Fibroblast of pulmonary artery (primary cell): ENCODE results near the gene PSMA3.

Experiments used
- DNase-seq: peaks from one replicate; pipeline ENCODE4 v3.0.0-alpha.2; 2010; ENCODE audit warnings: low read depth
- H3K4me3 ChIP-seq: replicated peaks from 2 replicates; pipeline ENCODE4 v1.5.1; 2011; ENCODE audit warnings: low read depth, mild to moderate bottlenecking, control low read depth, low read length, moderate library complexity
- TF ChIP-seq, protein P1 (sequence below): IDR thresholded peaks from 2 replicates; pipeline ENCODE4 v1.5.1; 2011; ENCODE audit warnings: mild to moderate bottlenecking, control low read depth, low read length, inconsistent platforms; ENCODE audit errors: missing control alignments

Gene PSMA3

DNA sequence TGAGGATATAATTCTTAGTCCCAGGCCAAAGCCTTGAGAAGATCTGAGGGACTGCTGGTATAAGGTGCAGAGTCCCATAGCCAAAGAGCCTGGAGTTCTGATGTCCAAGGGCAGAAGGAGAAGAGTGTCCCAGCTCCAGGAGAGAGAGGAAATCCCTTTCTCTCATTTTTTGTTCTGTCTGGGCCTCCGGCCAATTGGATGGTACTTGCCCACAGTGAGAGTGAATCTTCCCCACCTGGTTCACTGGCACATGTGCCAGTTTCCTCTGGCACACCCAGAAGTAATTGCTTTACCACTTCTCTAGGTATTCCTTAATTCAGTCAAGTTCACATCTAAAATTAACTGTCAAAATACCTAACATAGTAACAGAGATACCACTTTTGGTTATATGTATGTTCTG lies 69.1 kb downstream of the PSMA3 start:
- TF ChIP-seq, protein P1, sequence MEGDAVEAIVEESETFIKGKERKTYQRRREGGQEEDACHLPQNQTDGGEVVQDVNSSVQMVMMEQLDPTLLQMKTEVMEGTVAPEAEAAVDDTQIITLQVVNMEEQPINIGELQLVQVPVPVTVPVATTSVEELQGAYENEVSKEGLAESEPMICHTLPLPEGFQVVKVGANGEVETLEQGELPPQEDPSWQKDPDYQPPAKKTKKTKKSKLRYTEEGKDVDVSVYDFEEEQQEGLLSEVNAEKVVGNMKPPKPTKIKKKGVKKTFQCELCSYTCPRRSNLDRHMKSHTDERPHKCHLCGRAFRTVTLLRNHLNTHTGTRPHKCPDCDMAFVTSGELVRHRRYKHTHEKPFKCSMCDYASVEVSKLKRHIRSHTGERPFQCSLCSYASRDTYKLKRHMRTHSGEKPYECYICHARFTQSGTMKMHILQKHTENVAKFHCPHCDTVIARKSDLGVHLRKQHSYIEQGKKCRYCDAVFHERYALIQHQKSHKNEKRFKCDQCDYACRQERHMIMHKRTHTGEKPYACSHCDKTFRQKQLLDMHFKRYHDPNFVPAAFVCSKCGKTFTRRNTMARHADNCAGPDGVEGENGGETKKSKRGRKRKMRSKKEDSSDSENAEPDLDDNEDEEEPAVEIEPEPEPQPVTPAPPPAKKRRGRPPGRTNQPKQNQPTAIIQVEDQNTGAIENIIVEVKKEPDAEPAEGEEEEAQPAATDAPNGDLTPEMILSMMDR = no peak
- H3K4me3 ChIP-seq = no peak overlapping the region
- DNase-seq = no peak

DNA sequence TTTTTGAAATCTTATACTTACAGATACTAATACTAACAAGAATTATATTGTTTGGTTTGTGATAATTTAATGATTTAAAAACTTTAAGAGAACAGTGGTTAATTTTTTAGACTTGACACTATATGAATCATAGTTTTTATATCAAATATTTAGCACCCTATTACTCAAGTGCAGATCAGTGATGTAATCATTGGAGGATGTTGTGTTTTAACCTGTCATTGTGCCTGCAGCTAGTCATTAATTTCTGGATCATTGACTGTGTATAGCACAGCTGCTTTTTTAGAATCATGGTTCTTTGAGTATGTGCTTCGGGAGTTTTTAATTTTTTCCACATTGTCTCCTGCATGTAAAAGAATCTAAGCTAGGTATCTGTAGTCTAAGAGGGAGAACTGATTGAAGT lies 71.0 kb downstream of the PSMA3 start:
- DNase-seq = no peak
- no peak overlapping the region for H3K4me3 ChIP-seq
- TF ChIP-seq, protein P1 = no peak
